T-helper 1 cell treated with Interleukin-12 subunit alpha and Interleukin-12 subunit beta and Interleukin-4 antibody, amounts not matched to agents 30 ng/mL and 1 ng/mL, for 36 hours (primary cell): ENCODE measurements around the gene CNGB1. TPM values are rescaled to one million over a fixed set of nuclear protein-coding genes. Genes with fewer than 3 reads are reported as not detected.
"Not testable (repeated sequence)": the region's sequence is repeated elsewhere in the genome, so short reads cannot be mapped to it uniquely, and the experiment has no call there.

Source experiments
- intact Hi-C: fragments of 100-400 bp; cut with micrococcal nuclease; formaldehyde crosslinking; loops from one replicate; pipeline ENCODE4 v1.15.1; 2024
- total RNA-seq: library from RNA; stranded (reverse); gene quantifications from 2 replicates; pipeline ENCODE4 v1.2.3, GENCODE V29; 2022

CNGB1 gene
- total RNA-seq, 1 donor from 2014 or later: not detected

DNA sequence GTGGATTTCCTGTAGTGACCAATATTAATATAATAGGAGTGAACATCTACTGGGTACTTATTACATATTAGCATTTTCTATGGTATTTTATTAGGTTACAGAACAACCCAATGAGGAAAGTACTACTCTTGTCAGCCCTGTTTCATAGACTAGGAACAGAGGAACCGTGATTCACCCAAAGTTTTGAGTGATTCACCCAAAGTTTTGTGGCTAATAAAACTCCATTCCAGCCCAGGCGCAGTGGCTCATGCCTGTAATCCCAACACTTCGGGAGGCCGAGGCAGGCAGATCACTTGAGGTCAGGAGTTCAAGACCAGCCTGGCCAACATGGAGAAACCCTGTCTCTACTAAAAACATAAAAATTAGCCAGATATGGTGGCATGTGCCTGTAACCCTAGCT is 135.5 kb downstream of the CNGB1 start:
- intact Hi-C loops: not testable (repeated sequence)

DNA sequence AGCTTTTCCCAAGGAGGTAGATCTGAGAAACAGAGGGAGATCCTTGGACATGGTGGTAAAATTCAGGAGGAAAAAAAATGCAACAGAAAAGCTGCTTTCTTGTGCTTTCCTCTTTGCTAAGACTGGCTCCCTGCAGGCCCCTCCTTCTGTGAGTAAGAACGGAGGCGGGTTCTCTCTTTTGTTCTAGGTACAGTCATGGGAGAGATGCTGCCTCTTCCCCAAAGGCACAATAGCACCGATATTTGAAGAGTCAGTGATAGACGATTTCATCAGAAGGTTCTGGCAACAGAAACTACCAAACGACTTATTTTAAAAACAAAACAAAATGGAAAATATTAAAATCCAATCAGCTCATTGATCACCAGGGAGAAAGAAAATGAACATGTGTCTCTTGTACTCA is 136.0 kb downstream of the CNGB1 start:
- intact Hi-C loops: no loop called here

Other genes starting within 250 kb of the CNGB1 start
- 32.1 and 34.9 TPM in 2 replicates for gene KATNB1, start 235.4 kb downstream of the CNGB1 start, total RNA-seq
- not detected in 2 replicates for gene KIFC3, start 168.6 kb downstream of the CNGB1 start, total RNA-seq
- gene ZNF319, start 29.5 kb upstream of the CNGB1 start, total RNA-seq: 16.8 and 17.8 TPM in 2 replicates
- 57.1 and 59.6 TPM in 2 replicates for gene USB1, start 30.3 kb upstream of the CNGB1 start, total RNA-seq
- 0.64 and 0.68 TPM in 2 replicates for gene MMP15, start 54.6 kb upstream of the CNGB1 start, total RNA-seq
- 40.4 and 43.1 TPM in 2 replicates for gene CFAP20, start 158.3 kb upstream of the CNGB1 start, total RNA-seq
- 70.4 and 73.3 TPM in 2 replicates for gene CSNK2A2, start 227.0 kb upstream of the CNGB1 start, total RNA-seq